Gastroesophageal sphincter (tissue), 4 donors: ENCODE data around the gene RIC3. TPM values are rescaled to one million over a fixed set of nuclear protein-coding genes. Genes with fewer than 3 reads are reported as not detected.

Experiments used
- ATAC-seq: fragments of 150-250 bp; one replicate; pipeline ENCODE4 v1.9.1; 2016; ENCODE audit warnings: mild to moderate bottlenecking, moderate library complexity
- H3K27ac ChIP-seq, 4 donors: fragments of 200-600 bp; sonication (generic) in 3 of 4; 1 replicate in 3 of 4; 2 replicates in 1 of 4; pipeline ENCODE4 v1.5.1; 2016 to 2019
- H3K27me3 ChIP-seq: fragments of 200-600 bp; sonication (generic); one replicate; pipeline ENCODE4 v1.5.1; 2019
- H3K36me3 ChIP-seq, 2 donors: fragments of 200-600 bp; sonication (generic); one replicate each; pipeline ENCODE4 v1.5.1; 2019; ENCODE audit warnings: control low read depth in 1 of 2
- H3K4me1 ChIP-seq, 3 donors: fragments of 200-600 bp; sonication (generic); 1 replicate in 2 of 3; 2 replicates in 1 of 3; pipeline ENCODE4 v1.5.1; 2016 to 2019; ENCODE audit warnings: control low read depth in 2 of 3
- H3K4me3 ChIP-seq, 2 donors: fragments of 200-600 bp; sonication (generic); one replicate each; pipeline ENCODE4 v1.5.1; 2019; ENCODE audit warnings: mild to moderate bottlenecking in 1 of 2, moderate library complexity in 1 of 2
- H3K9me3 ChIP-seq, 3 donors: fragments of 200-600 bp; sonication (generic); one replicate each; pipeline ENCODE4 v1.5.1; 2017 to 2019; ENCODE audit warnings: control low read depth in 2 of 3
- EP300 ChIP-seq: sonication (generic); formaldehyde crosslinking; IDR thresholded peaks from one replicate; pipeline ENCODE4 v1.6.1; 2017; ENCODE audit warnings: antibody characterized with exemption, mild to moderate bottlenecking
- POLR2A ChIP-seq, 2 donors: fragments of 450-650 bp; IDR thresholded peaks; one replicate each; pipeline ENCODE4 v1.6.1; 2017; ENCODE audit warnings: antibody characterized with exemption in 2 of 2, mild to moderate bottlenecking in 2 of 2, moderate library complexity in 1 of 2
- POLR2AphosphoS5 ChIP-seq: sonication (generic); formaldehyde crosslinking; IDR thresholded peaks from one replicate; pipeline ENCODE4 v1.6.1; 2017; ENCODE audit warnings: antibody characterized with exemption
- WGBS, 2 donors: methylation state at CpG; one replicate each; pipeline ENCODE4 v1.1.5; 2018; ENCODE audit warnings: low coverage in 1 of 2; 5-methylcytosine and 5-hydroxymethylcytosine counted together
- total RNA-seq, 4 donors: library from RNA; depleted of rRNA; stranded (reverse); fragments of >200 nt; gene quantifications; one replicate each; pipeline ENCODE4 v1.1.0, GENCODE V29; 2016
- TF ChIP-seq, protein P1 (sequence below), 4 experiments: fragments of 200-600 bp in 2 of 4; fragments of 450-650 bp in 2 of 4; sonication (generic) in 1 of 4; IDR thresholded peaks; one replicate each; pipeline ENCODE4 v1.5.1; 2017 to 2019; ENCODE audit warnings: antibody characterized with exemption in 4 of 4, mild to moderate bottlenecking in 2 of 4, moderate library complexity in 2 of 4

Gene RIC3
- total RNA-seq, 4 donors from 2014 or later: 13.6 to 33.2 (median 20.9) TPM

DNA sequence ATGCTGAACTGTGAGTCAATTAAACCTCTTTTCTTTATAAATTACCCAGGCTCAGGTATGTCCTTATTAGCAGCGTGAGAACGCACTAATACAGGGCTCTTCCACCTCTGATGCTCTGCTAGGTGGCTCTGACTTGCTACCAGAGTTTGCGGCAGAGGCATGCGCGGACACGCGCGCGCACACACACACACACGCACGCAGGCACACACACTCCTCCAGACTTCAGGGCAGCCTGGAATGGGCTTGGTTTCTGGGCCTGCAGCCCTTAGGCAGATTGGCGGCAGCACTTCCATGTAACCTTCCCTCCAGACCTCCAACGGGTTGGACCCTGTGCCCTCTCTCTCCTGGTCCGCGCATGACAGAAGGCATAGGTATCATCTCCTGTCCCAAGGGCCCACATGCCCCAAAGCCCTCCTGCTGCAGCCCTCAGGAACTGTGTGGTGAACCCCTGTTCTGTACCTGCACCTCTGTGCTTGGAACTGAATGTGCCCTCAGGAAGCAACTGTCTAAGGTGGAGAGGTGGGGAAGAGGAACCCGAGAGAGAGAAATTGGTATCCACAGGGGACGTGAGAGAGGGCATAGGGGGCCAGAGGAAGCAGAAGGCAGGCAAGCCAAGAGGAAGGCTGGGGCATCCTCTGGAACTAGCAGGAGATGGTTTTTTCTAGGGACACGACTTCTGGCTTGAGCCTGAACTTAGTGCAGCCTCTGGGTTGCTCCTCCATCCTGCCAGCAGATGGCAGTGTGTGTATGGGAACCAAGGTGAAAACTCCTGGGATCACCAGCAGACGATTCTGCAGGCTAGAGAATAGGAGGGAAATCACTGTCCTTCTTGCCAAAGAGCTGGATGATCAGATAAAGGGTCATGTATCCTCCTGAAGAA is 23.4 kb upstream of the RIC3 start:
- Histone ChIP-seq H3K4me3 (no peak overlapping the region), H3K27ac (no peak overlapping the region), H3K4me1 (no peaks in the 10 kb centered on the region), H3K9me3 (no peaks in the 10 kb centered on the region), H3K36me3 (no peaks in the 10 kb centered on the region), H3K27me3 (peaks cover 23% of the 10 kb centered on the region)
- 26 to 76% methylated on average over 5 to 15 of the region's 19 CpGs for WGBS, 2 donors
- ATAC-seq: peak; percentile 41
- TF ChIP-seq POLR2AphosphoS5 (no peak), EP300 (no peak), POLR2A (IDR thresholded peaks at IDR 0.05) (no peak)
- TF ChIP-seq, protein P1, sequence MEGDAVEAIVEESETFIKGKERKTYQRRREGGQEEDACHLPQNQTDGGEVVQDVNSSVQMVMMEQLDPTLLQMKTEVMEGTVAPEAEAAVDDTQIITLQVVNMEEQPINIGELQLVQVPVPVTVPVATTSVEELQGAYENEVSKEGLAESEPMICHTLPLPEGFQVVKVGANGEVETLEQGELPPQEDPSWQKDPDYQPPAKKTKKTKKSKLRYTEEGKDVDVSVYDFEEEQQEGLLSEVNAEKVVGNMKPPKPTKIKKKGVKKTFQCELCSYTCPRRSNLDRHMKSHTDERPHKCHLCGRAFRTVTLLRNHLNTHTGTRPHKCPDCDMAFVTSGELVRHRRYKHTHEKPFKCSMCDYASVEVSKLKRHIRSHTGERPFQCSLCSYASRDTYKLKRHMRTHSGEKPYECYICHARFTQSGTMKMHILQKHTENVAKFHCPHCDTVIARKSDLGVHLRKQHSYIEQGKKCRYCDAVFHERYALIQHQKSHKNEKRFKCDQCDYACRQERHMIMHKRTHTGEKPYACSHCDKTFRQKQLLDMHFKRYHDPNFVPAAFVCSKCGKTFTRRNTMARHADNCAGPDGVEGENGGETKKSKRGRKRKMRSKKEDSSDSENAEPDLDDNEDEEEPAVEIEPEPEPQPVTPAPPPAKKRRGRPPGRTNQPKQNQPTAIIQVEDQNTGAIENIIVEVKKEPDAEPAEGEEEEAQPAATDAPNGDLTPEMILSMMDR (IDR thresholded peaks at IDR 0.05): peak; percentile 65 to 79 (median 72)

DNA sequence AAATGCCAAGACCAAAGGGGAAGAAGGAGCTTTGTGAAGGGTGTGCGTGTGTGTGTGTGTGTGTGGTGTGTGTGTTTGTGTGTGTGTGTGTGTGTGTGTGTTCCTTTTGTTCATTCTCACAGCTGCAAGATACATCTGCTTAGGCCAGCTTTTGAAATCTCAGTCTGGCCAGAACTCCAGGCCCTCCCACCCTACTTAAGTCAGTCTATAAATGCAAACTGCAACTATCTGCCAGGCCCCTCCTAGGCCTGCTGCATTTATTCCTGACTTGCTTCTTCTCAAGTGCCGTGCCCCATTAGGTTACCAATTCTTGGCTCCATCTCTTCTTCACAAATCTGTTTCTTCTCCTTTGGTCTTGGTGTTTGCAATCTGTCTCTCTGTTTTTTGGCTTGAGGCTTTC is 21.6 kb upstream of the RIC3 start:
- Histone ChIP-seq H3K4me3 (no peak overlapping the region), H3K27ac (no peak overlapping the region), H3K36me3 (no peaks in the 10 kb centered on the region), H3K9me3 (no peaks in the 10 kb centered on the region), H3K27me3 (peaks cover 16% of the 10 kb centered on the region), H3K4me1 (no peaks in the 10 kb centered on the region)
- TF ChIP-seq POLR2A (IDR thresholded peaks at IDR 0.05): no peak
- TF ChIP-seq POLR2AphosphoS5: no peak
- TF ChIP-seq, protein P1 (IDR thresholded peaks at IDR 0.05): no peak
- no peak for TF ChIP-seq EP300
- ATAC-seq: no peak
- WGBS, 2 donors: 33 to 50% methylated on average over 2 of the region's 2 CpGs

DNA sequence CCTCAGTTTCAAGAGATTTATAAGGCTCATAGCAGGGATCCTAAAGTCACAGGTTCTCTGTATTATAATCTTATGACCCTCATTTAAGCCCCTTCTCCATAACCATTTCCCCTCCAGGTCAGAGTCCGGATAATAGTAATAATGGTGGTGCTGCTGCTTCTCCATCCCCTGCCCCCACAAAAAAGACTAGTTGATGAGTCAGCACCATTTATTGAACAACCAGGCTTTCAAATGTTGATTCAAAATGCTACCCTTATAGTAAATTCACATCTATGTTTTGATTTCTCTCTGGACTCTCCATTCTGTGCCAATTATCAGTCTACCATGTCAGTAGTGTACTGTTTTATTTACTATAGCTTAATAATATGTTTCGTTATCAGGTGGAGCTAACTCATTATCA is 17.6 kb upstream of the RIC3 start:
- Histone ChIP-seq H3K4me3 (no peak overlapping the region), H3K27ac (no peak overlapping the region), H3K4me1 (no peaks in the 10 kb centered on the region), H3K9me3 (no peaks in the 10 kb centered on the region), H3K36me3 (no peaks in the 10 kb centered on the region), H3K27me3 (no peaks in the 10 kb centered on the region)
- no peak for ATAC-seq
- no peak for TF ChIP-seq EP300
- no peak for TF ChIP-seq POLR2AphosphoS5
- TF ChIP-seq POLR2A (IDR thresholded peaks at IDR 0.05): no peak
- TF ChIP-seq, protein P1 (IDR thresholded peaks at IDR 0.05): no peak
- 71 to 83% methylated on average over 2 of the region's 2 CpGs for WGBS, 2 donors

DNA sequence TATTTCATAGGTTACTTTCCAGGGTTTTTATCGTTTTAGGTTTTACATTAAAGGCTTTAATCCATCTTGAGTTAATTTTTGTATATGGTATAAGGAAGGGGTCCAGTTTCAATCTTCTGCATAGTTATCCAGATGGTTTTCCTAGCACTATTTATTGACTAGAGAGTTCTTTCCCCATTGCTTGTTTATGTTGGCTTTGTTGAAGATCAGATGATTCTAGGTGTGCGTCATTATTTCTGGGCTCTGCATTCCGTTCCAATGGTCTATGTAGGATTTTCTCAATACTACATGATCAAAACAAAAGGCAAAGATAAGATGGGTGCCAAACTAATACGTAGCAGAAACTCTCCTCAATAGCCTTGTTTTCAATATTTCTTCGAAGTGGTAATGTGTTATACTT is 14.3 kb upstream of the RIC3 start:
- H3K4me3 ChIP-seq: no peak overlapping the region
- no peak overlapping the region for H3K27ac ChIP-seq
- H3K36me3 ChIP-seq: no peaks in the 10 kb centered on the region
- 75 to 77% methylated on average over 4 to 5 of the region's 5 CpGs for WGBS, 2 donors
- peaks cover 6% of the 10 kb centered on the region for H3K27me3 ChIP-seq
- TF ChIP-seq, protein P1 (IDR thresholded peaks at IDR 0.05): no peak
- TF ChIP-seq POLR2A (IDR thresholded peaks at IDR 0.05): no peak
- no peak for TF ChIP-seq POLR2AphosphoS5
- no peak for TF ChIP-seq EP300
- no peaks in the 10 kb centered on the region for H3K9me3 ChIP-seq
- ATAC-seq: no peak
- H3K4me1 ChIP-seq: no peaks in the 10 kb centered on the region

DNA sequence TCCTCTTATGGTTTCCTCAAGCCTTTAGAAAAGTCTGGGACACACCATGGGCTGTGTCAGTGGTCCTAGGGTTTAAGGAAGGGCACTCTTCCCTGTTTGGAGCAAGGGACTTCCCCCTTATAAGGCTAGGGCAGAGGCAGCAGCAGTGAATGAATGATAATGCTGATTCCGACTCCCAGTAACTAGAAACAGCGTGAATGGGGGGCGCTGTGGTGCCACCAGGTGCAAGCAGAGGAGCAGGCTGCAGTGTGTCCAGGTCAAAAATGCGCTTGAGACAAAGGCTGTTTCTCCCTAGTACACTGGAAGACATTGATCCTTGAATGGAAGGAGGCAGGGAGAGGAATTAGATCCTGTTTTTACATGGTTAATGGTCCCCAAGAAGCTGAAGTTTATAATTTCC is 11.6 kb upstream of the RIC3 start:
- Histone ChIP-seq H3K27me3 (peaks cover 15% of the 10 kb centered on the region), H3K27ac (no peak overlapping the region), H3K4me1 (no peaks in the 10 kb centered on the region), H3K9me3 (no peaks in the 10 kb centered on the region), H3K4me3 (no peak overlapping the region), H3K36me3 (no peaks in the 10 kb centered on the region)
- ATAC-seq: no peak
- WGBS, 2 donors: 29 to 50% methylated on average over 2 to 3 of the region's 4 CpGs
- TF ChIP-seq, protein P1 (IDR thresholded peaks at IDR 0.05): no peak
- TF ChIP-seq POLR2A (IDR thresholded peaks at IDR 0.05) (no peak), EP300 (no peak), POLR2AphosphoS5 (no peak)
